GM12801 (cell line): ENCODE measurements around the gene GPD2.

Experiments used
- CTCF ChIP-seq: IDR thresholded peaks from one replicate; pipeline ENCODE4 v1.5.1; 2011; ENCODE audit warnings: control low read depth; ENCODE audit not compliant: insufficient read length; ENCODE audit errors: extremely low read depth

The GPD2 gene

GRCh38 chr2:156471762-156472161 is 35.6 kb downstream of the GPD2 start:
- no peak for TF ChIP-seq CTCF

- TF ChIP-seq CTCF, result no peak
These were observed 36.5 kb downstream of the GPD2 start for GRCh38 chr2:156472686-156473085.

GRCh38 chr2:156473445-156473844 is 37.3 kb downstream of the GPD2 start:
- no peak for TF ChIP-seq CTCF

- TF ChIP-seq CTCF, result no peak
These were observed 38.2 kb downstream of the GPD2 start for GRCh38 chr2:156474401-156474800.

GRCh38 chr2:156476021-156476849 is 40.1 kb downstream of the GPD2 start:
- no peak for TF ChIP-seq CTCF

- TF ChIP-seq CTCF, result no peak
These were observed 40.6 kb downstream of the GPD2 start for GRCh38 chr2:156476850-156477206.

- TF ChIP-seq CTCF, result no peak
These were observed 44.2 kb downstream of the GPD2 start for GRCh38 chr2:156480376-156480775.

- no peak for TF ChIP-seq CTCF
These were observed 45.1 kb downstream of the GPD2 start for GRCh38 chr2:156481312-156481711.
